Hepatocyte (in vitro differentiated cells): ENCODE results near the gene COL2A1. TPM values are rescaled to one million over a fixed set of nuclear protein-coding genes. Genes with fewer than 3 reads are reported as not detected.

Experiments
- DNase-seq: peaks from one replicate; pipeline ENCODE4 v3.0.0-alpha.2; 2016; ENCODE audit warnings: low spot score
- H2AFZ ChIP-seq: fragments of 200-600 bp; sonication (generic); 2 replicates; pipeline ENCODE4 v1.6.0; 2016; ENCODE audit warnings: antibody characterized with exemption, mild to moderate bottlenecking
- H3K27ac ChIP-seq: fragments of 200-600 bp; sonication (generic); 2 replicates; pipeline ENCODE4 v1.5.1; 2016; ENCODE audit warnings: mild to moderate bottlenecking
- H3K27me3 ChIP-seq: fragments of 200-600 bp; sonication (generic); 2 replicates; pipeline ENCODE4 v1.6.1; 2016
- H3K36me3 ChIP-seq: fragments of 200-600 bp; sonication (generic); replicated peaks from 2 replicates; pipeline ENCODE4 v1.5.1; 2016; ENCODE audit warnings: low read depth; ENCODE audit not compliant: insufficient read depth
- H3K4me1 ChIP-seq: fragments of 200-600 bp; sonication (generic); 2 replicates; pipeline ENCODE4 v1.5.1; 2016; ENCODE audit warnings: mild to moderate bottlenecking, moderate library complexity; ENCODE audit not compliant: insufficient read depth
- H3K4me2 ChIP-seq: fragments of 200-600 bp; sonication (generic); 2 replicates; pipeline ENCODE4 v1.6.0; 2016
- H3K4me3 ChIP-seq: fragments of 200-600 bp; sonication (generic); 2 replicates; pipeline ENCODE4 v1.5.1; 2016; ENCODE audit warnings: mild to moderate bottlenecking
- H3K79me2 ChIP-seq: fragments of 200-600 bp; sonication (generic); 2 replicates; pipeline ENCODE4 v1.6.0; 2017; ENCODE audit warnings: mild to moderate bottlenecking
- H3K9me2 ChIP-seq: fragments of 200-600 bp; sonication (generic); replicated peaks from 2 replicates; pipeline ENCODE4 v1.6.0; 2017; ENCODE audit warnings: mild to moderate bottlenecking; ENCODE audit not compliant: insufficient read depth
- H3K9me3 ChIP-seq: fragments of 200-600 bp; sonication (generic); 2 replicates; pipeline ENCODE4 v1.5.1; 2016; ENCODE audit warnings: low read depth, mild to moderate bottlenecking
- H4K20me1 ChIP-seq: fragments of 200-600 bp; sonication (generic); 2 replicates; pipeline ENCODE4 v1.6.0; 2016; ENCODE audit warnings: mild to moderate bottlenecking; ENCODE audit not compliant: insufficient read depth, poor library complexity, severe bottlenecking
- CTCF ChIP-seq: fragments of 200-600 bp; sonication (generic); IDR thresholded peaks from 2 replicates; pipeline ENCODE4 v1.5.1; 2016; ENCODE audit warnings: antibody characterized with exemption, mild to moderate bottlenecking; ENCODE audit not compliant: poor library complexity
- EZH2 ChIP-seq: fragments of 200-600 bp; sonication (generic); IDR thresholded peaks from 2 replicates; pipeline ENCODE4 v1.6.1; 2016; ENCODE audit warnings: antibody characterized with exemption, mild to moderate bottlenecking, borderline replicate concordance
- EZH2phosphoT487 ChIP-seq: fragments of 200-600 bp; sonication (generic); IDR thresholded peaks from one replicate; pipeline ENCODE4 v1.6.1; 2018; ENCODE audit warnings: antibody characterized with exemption, mild to moderate bottlenecking, low read depth, moderate library complexity; ENCODE audit not compliant: unreplicated experiment, severe bottlenecking
- WGBS: methylation state at CpG from one replicate; pipeline ENCODE4 v1.1.6; 2016; ENCODE audit warnings: low lambda C conversion rate; ENCODE audit errors: missing lambda C conversion rate; 5-methylcytosine and 5-hydroxymethylcytosine counted together
- polyA plus RNA-seq: library from polyadenylated mRNA; unstranded; fragments of >200 nt; fragmentation: Nextera tagmentation; extraction: Ambion mirVana; gene quantifications from 2 replicates; pipeline ENCODE4 v1.2.1, GENCODE V29; 2016
- total RNA-seq: library from RNA; depleted of rRNA; stranded (reverse); fragments of >200 nt; gene quantifications from 2 replicates; pipeline ENCODE4 v1.2.3, GENCODE V29; 2014

The COL2A1 gene
- total and polyA plus RNA-seq, 2 experiments from 2014 or later = 52.5 to 57.9 TPM

- no peak overlapping the region for H3K4me3 ChIP-seq
- no peaks in the 10 kb centered on the region for H3K4me1 ChIP-seq
- TF ChIP-seq CTCF (no peak), EZH2 (no peak), EZH2phosphoT487 (no peak)
- no peak for DNase-seq
- no peaks in the 10 kb centered on the region for H4K20me1 ChIP-seq
- H3K27ac ChIP-seq = no peak overlapping the region
- no peaks in the 10 kb centered on the region for H3K27me3 ChIP-seq
- no peaks in the 10 kb centered on the region for H3K9me3 ChIP-seq
- 87% methylated on average over 6 of the region's 6 CpGs for WGBS
- H3K4me2 ChIP-seq = no peak overlapping the region
- no peak overlapping the region for H2AFZ ChIP-seq
- H3K79me2 ChIP-seq = no peaks in the 10 kb centered on the region
- H3K9me2 ChIP-seq = no peaks in the 10 kb centered on the region
- no peaks in the 10 kb centered on the region for H3K36me3 ChIP-seq
These were observed 65.2 kb downstream of the COL2A1 start for GRCh38 chr12:47939009-47939601.

- Histone ChIP-seq H3K9me3 (no peaks in the 10 kb centered on the region), H3K9me2 (no peaks in the 10 kb centered on the region), H3K27ac (no peak overlapping the region), H3K4me1 (no peaks in the 10 kb centered on the region), H2AFZ (no peak overlapping the region), H3K79me2 (no peaks in the 10 kb centered on the region), H3K27me3 (no peaks in the 10 kb centered on the region), H3K4me3 (no peak overlapping the region), H4K20me1 (no peaks in the 10 kb centered on the region), H3K4me2 (no peak overlapping the region), H3K36me3 (no peaks in the 10 kb centered on the region)
- TF ChIP-seq EZH2phosphoT487 = no peak
- no peak for TF ChIP-seq EZH2
- TF ChIP-seq CTCF = no peak
- no peak for DNase-seq
- WGBS = 88% methylated on average over 4 of the region's 4 CpGs
These were observed 65.7 kb downstream of the COL2A1 start for GRCh38 chr12:47938594-47938993.

- H3K9me2 ChIP-seq = no peaks in the 10 kb centered on the region
- TF ChIP-seq EZH2 = no peak
- TF ChIP-seq CTCF = no peak
- TF ChIP-seq EZH2phosphoT487 = no peak
- DNase-seq = no peak
- H2AFZ ChIP-seq = no peak overlapping the region
- no peaks in the 10 kb centered on the region for H3K27me3 ChIP-seq
- H3K27ac ChIP-seq = no peak overlapping the region
- H3K36me3 ChIP-seq = no peaks in the 10 kb centered on the region
- no peaks in the 10 kb centered on the region for H3K4me1 ChIP-seq
- no peak overlapping the region for H3K4me3 ChIP-seq
- H3K9me3 ChIP-seq = no peaks in the 10 kb centered on the region
- no peak overlapping the region for H3K4me2 ChIP-seq
- H4K20me1 ChIP-seq = no peaks in the 10 kb centered on the region
- WGBS = 100% methylated on average over 1 of the region's 1 CpG
- H3K79me2 ChIP-seq = no peaks in the 10 kb centered on the region
These were observed 66.2 kb downstream of the COL2A1 start for GRCh38 chr12:47938093-47938492.

GRCh38 chr12:47935184-47935583 lies 69.1 kb downstream of the COL2A1 start:
- no peaks in the 10 kb centered on the region for H3K27me3 ChIP-seq
- H3K36me3 ChIP-seq = no peaks in the 10 kb centered on the region
- no peaks in the 10 kb centered on the region for H3K9me2 ChIP-seq
- H3K27ac ChIP-seq = no peak overlapping the region
- 24% methylated on average over 9 of the region's 9 CpGs for WGBS
- peak; percentile 67 for DNase-seq
- no peak overlapping the region for H3K4me3 ChIP-seq
- H4K20me1 ChIP-seq = no peaks in the 10 kb centered on the region
- H2AFZ ChIP-seq = no peak overlapping the region
- no peak overlapping the region for H3K4me2 ChIP-seq
- no peaks in the 10 kb centered on the region for H3K9me3 ChIP-seq
- H3K4me1 ChIP-seq = no peaks in the 10 kb centered on the region
- no peaks in the 10 kb centered on the region for H3K79me2 ChIP-seq
- no peak for TF ChIP-seq EZH2phosphoT487
- no peak for TF ChIP-seq EZH2
- no peak for TF ChIP-seq CTCF
